Stimulated activated CD8-positive, alpha-beta memory T cell treated with anti-CD3 and anti-CD28 coated beads, Interleukin-15, amount 100 ng/mL, for 48 hours (primary cell): ENCODE results near the gene ZNF573.

Experiments used
- DNase-seq, 2 donors: peaks; one replicate each; pipeline ENCODE4 v3.0.0-alpha.2; 2020; ENCODE audit warnings: low read depth in 2 of 2

ZNF573 gene

DNA sequence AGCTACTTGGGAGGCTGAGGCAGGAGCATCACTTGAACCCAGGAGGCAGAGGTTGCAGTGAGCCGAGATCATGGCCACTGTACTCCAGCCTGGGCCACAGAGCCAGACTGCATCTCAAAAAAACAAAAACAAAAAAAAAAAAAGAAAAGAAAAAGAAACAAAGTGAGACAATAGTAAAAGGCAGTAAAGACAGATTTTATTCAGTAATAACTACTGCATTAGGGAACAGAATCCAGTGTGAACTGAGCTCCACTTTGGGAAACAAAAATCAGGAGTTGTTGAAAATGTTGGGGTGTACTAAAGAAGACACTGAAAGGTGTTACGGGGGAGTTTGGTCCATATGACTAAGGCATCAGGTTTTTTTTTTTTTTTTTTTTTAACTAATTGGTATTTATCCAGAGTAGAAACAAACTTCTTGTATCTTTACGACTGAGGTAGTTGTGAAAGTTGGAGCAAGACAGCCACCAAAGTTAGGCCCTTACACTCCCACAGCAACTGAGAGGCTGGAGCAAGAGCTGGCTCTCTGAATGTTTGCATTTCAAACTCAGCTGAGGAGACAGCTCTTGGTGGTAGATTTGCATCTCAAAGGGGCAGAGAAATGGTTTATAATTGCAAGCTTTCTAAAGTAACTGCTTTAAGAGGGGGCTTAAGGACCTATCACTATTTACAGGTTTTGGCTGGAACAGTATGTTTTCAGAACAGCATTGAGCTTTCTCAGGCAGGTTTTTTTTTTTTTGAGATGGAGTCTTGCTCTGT lies 84.1 kb downstream of the ZNF573 start:
- DNase-seq, result no peak

DNA sequence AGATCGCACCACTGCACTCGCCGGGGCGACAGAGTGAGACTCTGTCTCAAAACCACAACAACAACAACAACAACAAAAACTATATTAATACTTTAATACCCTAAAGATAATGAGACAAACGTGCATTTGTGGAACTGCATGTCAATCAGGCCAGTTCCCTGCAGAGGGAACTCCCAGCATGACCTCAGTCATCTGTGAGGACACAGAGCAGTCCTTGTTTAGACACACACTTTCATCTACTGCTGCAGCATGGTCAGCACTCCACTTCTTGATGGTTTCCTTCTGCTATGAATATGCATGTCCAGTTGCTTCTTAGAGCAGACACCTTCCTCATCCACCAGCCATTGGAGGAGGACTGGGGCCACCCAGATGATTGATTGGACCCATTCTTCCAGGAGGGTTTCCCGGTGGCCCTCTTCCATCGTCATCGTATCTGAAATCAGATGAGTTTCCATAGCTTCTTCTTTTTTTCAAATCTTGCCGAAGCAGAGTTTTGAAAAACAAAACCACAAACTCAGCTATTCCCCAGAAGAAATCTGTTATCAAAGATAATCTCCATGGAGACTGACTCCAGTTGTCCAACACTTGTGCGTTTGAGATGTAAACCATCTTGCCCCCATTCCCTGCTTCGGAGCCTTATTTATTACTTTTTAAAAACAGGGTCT lies 86.3 kb downstream of the ZNF573 start:
- DNase-seq, result no peak

DNA sequence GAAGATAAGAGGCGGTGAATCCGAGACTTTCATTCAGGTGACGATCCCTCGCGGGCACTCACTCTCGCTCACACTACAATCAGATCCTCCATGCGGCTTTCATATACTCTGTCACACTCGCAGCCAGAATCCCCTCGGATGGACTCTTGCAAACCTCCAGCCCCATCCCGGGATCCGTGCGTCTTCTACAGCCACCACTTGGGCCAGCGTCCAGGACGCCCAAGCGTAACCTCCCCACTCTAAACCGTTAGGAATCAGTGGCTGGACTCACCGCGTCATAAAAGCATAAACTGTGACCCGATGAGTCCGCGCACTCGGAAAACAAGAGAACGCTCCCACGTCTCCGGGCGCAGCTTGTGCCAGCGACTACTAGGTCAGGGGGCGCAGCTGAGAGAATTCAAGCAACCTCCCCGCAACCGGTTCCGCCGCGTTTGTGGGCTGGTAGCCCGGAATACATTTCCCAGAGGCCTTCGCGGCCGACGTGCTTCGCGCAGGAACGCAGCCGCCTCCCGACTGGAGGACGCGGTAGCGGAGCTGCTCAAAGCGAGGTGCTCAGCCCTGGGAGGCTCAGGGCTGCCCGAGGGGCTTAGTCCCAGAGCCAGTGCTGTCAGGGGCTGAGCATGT lies 87.4 kb downstream of the ZNF573 start:
- DNase-seq, result peak; percentile 50 to 68
